Measurements from ENCODE around the gene TTN. TPM values are rescaled to one million over a fixed set of nuclear protein-coding genes. Genes with fewer than 3 reads are reported as not detected.

Gene TTN
- total and polyA plus RNA-seq, 2 of the 4 experiments (the other 2 are of a cell fraction): 0.02 to 0.18 TPM

GRCh38 chr2:178635897-178636296 is 171.3 kb downstream of the TTN start:
- no TSS peak for BruUV-seq (replicated peaks)
- no peak overlapping the region for H4K5ac ChIP-seq (ENCODE audit: low read depth, low read length)
- intact Hi-C loops (cut with micrococcal nuclease): no loop called here
- POLR2A ChIA-PET (ENCODE audit: unreplicated experiment): no interaction called here
- H3K79me1 ChIP-seq (ENCODE audit: low read depth in 1 of 2, low read length in 2 of 2): no peaks in the 10 kb centered on the region
- no peak overlapping the region for H2BK20ac ChIP-seq (ENCODE audit: low read depth, low read length)
- no peaks in the 10 kb centered on the region for H3K9me1 ChIP-seq (ENCODE audit: insufficient read depth, low read length)
- no peak overlapping the region for H3K27ac ChIP-seq (ENCODE audit: insufficient read depth, low read length)
- H3K36me3 ChIP-seq (ENCODE audit: control insufficient read depth, insufficient read depth, low read length): no peaks in the 10 kb centered on the region
- H3K4ac ChIP-seq (ENCODE audit: low read depth, low read length): no peak overlapping the region
- DNase-seq (no peak), ATAC-seq (ENCODE audit: low read depth) (no peak)
- no peak overlapping the region for H2AK9ac ChIP-seq (replicated peaks; ENCODE audit: low read depth, low read length, poor library complexity)
- H4K8ac ChIP-seq (ENCODE audit: low read depth in 2 of 2, low read length in 2 of 2): no peak overlapping the region
- H3K9me3 ChIP-seq (ENCODE audit: control insufficient read depth, insufficient read depth, low read length): no peaks in the 10 kb centered on the region
- no peak overlapping the region for H2BK15ac ChIP-seq (ENCODE audit: low read depth, low read length)
- CTCF ChIA-PET: no interaction called here
- H3K4me2 ChIP-seq (ENCODE audit: low read depth, low read length): no peak overlapping the region
- H4K91ac ChIP-seq (ENCODE audit: insufficient read depth, low read depth, low read length): no peak overlapping the region
- no peaks in the 10 kb centered on the region for H4K20me1 ChIP-seq (ENCODE audit: insufficient read depth, low read length)
- no peak overlapping the region for H2AK5ac ChIP-seq (ENCODE audit: low read depth, low read length)
- no peak overlapping the region for H3K4me3 ChIP-seq (ENCODE audit: insufficient read depth, low read depth, low read length)
- H3K18ac ChIP-seq (ENCODE audit: low read depth, low read length): no peak overlapping the region
- no peak overlapping the region for H3K9ac ChIP-seq (ENCODE audit: low read depth, low read length)
- in situ Hi-C loops (cut with MboI; ENCODE audit: low sequenced_read_pairs): no loop called here
- H2BK120ac ChIP-seq (ENCODE audit: low read depth, low read length): no peak overlapping the region
- H2BK5ac ChIP-seq (ENCODE audit: low read depth, low read length, poor library complexity, severe bottlenecking): no peak overlapping the region
- no peaks in the 10 kb centered on the region; the same call in 1 of the 2 replicates for H3K27me3 ChIP-seq (ENCODE audit: control insufficient read depth, insufficient read depth, low read length)
- WGBS, 2 experiments (ENCODE audit: extremely low coverage in 2 of 2, insufficient read length in 1 of 2): 83% methylated on average over 6 of the region's 11 CpGs; no CpG with 5 or more reads in 1 of the 2 experiments
- TF ChIP-seq CHD1 (IDR thresholded peaks at IDR 0.05; ENCODE audit: low read depth, low read length): no peak
- TF ChIP-seq SMC3 (IDR thresholded peaks at IDR 0.05; ENCODE audit: low read depth, low read length): no peak
- no peak overlapping the region for H3K14ac ChIP-seq (replicated peaks; ENCODE audit: low read depth, low read length)
- H3K4me1 ChIP-seq (ENCODE audit: control insufficient read depth, insufficient read depth, low read length): no peaks in the 10 kb centered on the region
- dilution Hi-C loops (cut with HindIII; ENCODE audit: low sequenced_read_pairs, unreplicated experiment): no loop called here
- H2AFZ ChIP-seq (replicated peaks; ENCODE audit: low read length, poor library complexity): no peak overlapping the region
- H3K56ac ChIP-seq (ENCODE audit: extremely low read depth, insufficient read depth, low read length): no peak overlapping the region
- no peak overlapping the region for H3K23ac ChIP-seq (ENCODE audit: low read depth, low read length)

All from IMR-90 (cell line).